ENCODE measurements around the gene SIRT7.

SIRT7 gene

GRCh38 chr17:81931557-81932332, 13.8 kb upstream of the SIRT7 start:
- no peak for DNase-seq

GRCh38 chr17:81931189-81931556, 13.2 kb upstream of the SIRT7 start:
- DNase-seq: no peak

GRCh38 chr17:81930142-81931125, 12.5 kb upstream of the SIRT7 start:
- DNase-seq: no peak

- DNase-seq: no peak
Measured at GRCh38 chr17:81929253-81930141, 11.5 kb upstream of the SIRT7 start.

GRCh38 chr17:81928544-81929252, 10.7 kb upstream of the SIRT7 start:
- DNase-seq: peak; percentile 36

- DNase-seq: peak; percentile 94
Measured at GRCh38 chr17:81927653-81928543, 9.9 kb upstream of the SIRT7 start, which contains the start of gene MAFG. Gene MAFG, minus strand, starts transcription at chr17:81927735. Its CDS starts 4,550 bp downstream, at chr17:81923185.

- no peak for DNase-seq
Measured at GRCh38 chr17:81927152-81927652, 9.2 kb upstream of the SIRT7 start.

- peak; percentile 84 for DNase-seq
Measured at GRCh38 chr17:81926451-81927151, 8.6 kb upstream of the SIRT7 start.

- no peak for DNase-seq
Measured at GRCh38 chr17:81925860-81926450, 8.0 kb upstream of the SIRT7 start.

- DNase-seq: no peak
Measured at GRCh38 chr17:81924557-81925532, 6.9 kb upstream of the SIRT7 start.

GRCh38 chr17:81923302-81924260, 5.6 kb upstream of the SIRT7 start:
- peak; percentile 74 for DNase-seq

- no peak for DNase-seq
Measured at GRCh38 chr17:81922566-81923301, 4.8 kb upstream of the SIRT7 start.

- no peak for DNase-seq
Measured at GRCh38 chr17:81921996-81922565, 4.1 kb upstream of the SIRT7 start.

- DNase-seq: no peak
Measured at GRCh38 chr17:81921537-81921862, 3.5 kb upstream of the SIRT7 start.

- DNase-seq: no peak
Measured at GRCh38 chr17:81920612-81921536, 2.9 kb upstream of the SIRT7 start.
